ENCODE data around the gene C16orf78. TPM values are rescaled to one million over a fixed set of nuclear protein-coding genes. Genes with fewer than 3 reads are reported as not detected.

The C16orf78 gene
- total and polyA plus RNA-seq, 2 experiments from 2014 or later, result not detected

GRCh38 chr16:49338611-49339265, 34.9 kb upstream of the C16orf78 start:
- Histone ChIP-seq H3K9me2 (replicated peaks; ENCODE audit: insufficient read depth) (no peaks in the 10 kb centered on the region), H2AFZ (no peak overlapping the region), H3K9me3 (ENCODE audit: low read depth) (no peaks in the 10 kb centered on the region), H3K79me2 (no peaks in the 10 kb centered on the region), H3K4me3 (no peak overlapping the region), H3K36me3 (replicated peaks; ENCODE audit: insufficient read depth, low read depth) (no peaks in the 10 kb centered on the region), H3K27ac (no peak overlapping the region), H3K4me1 (ENCODE audit: insufficient read depth) (no peaks in the 10 kb centered on the region), H3K27me3 (peaks cover under 1% of the 10 kb centered on the region), H3K4me2 (no peak overlapping the region), H4K20me1 (ENCODE audit: insufficient read depth, poor library complexity, severe bottlenecking) (no peaks in the 10 kb centered on the region)
- 81% methylated on average over 10 of the region's 10 CpGs for WGBS (ENCODE audit: low lambda C conversion rate, missing lambda C conversion rate)
- no peak for DNase-seq (ENCODE audit: low spot score)
- TF ChIP-seq EZH2phosphoT487 (IDR thresholded peaks at IDR 0.05; ENCODE audit: low read depth, severe bottlenecking, unreplicated experiment), result no peak
- TF ChIP-seq CTCF (IDR thresholded peaks at IDR 0.05; ENCODE audit: poor library complexity), result no peak
- no peak for TF ChIP-seq EZH2 (IDR thresholded peaks at IDR 0.05; ENCODE audit: borderline replicate concordance)

- no peak overlapping the region for H3K27ac ChIP-seq
- H3K27me3 ChIP-seq, result peaks cover 9% of the 10 kb centered on the region
- 84% methylated on average over 9 of the region's 9 CpGs for WGBS (ENCODE audit: low lambda C conversion rate, missing lambda C conversion rate)
- H3K36me3 ChIP-seq (replicated peaks; ENCODE audit: insufficient read depth, low read depth), result no peaks in the 10 kb centered on the region
- no peaks in the 10 kb centered on the region for H3K9me3 ChIP-seq (ENCODE audit: low read depth)
- no peaks in the 10 kb centered on the region for H3K9me2 ChIP-seq (replicated peaks; ENCODE audit: insufficient read depth)
- H3K79me2 ChIP-seq, result no peaks in the 10 kb centered on the region
- H4K20me1 ChIP-seq (ENCODE audit: insufficient read depth, poor library complexity, severe bottlenecking), result no peaks in the 10 kb centered on the region
- H2AFZ ChIP-seq, result no peak overlapping the region
- H3K4me2 ChIP-seq, result no peak overlapping the region
- no peaks in the 10 kb centered on the region for H3K4me1 ChIP-seq (ENCODE audit: insufficient read depth)
- TF ChIP-seq EZH2 (IDR thresholded peaks at IDR 0.05; ENCODE audit: borderline replicate concordance) (no peak), EZH2phosphoT487 (IDR thresholded peaks at IDR 0.05; ENCODE audit: low read depth, severe bottlenecking, unreplicated experiment) (no peak), CTCF (IDR thresholded peaks at IDR 0.05; ENCODE audit: poor library complexity) (no peak)
- DNase-seq (ENCODE audit: low spot score), result no peak
- no peak overlapping the region for H3K4me3 ChIP-seq
Observed at GRCh38 chr16:49340466-49340865, 33.1 kb upstream of the C16orf78 start.

- no peak for DNase-seq (ENCODE audit: low spot score)
- H3K4me1 ChIP-seq (ENCODE audit: insufficient read depth), result no peaks in the 10 kb centered on the region
- H3K4me2 ChIP-seq, result no peak overlapping the region
- peaks cover 10% of the 10 kb centered on the region for H3K27me3 ChIP-seq
- H3K4me3 ChIP-seq, result no peak overlapping the region
- no peak for TF ChIP-seq EZH2phosphoT487 (IDR thresholded peaks at IDR 0.05; ENCODE audit: low read depth, severe bottlenecking, unreplicated experiment)
- TF ChIP-seq EZH2 (IDR thresholded peaks at IDR 0.05; ENCODE audit: borderline replicate concordance), result no peak
- TF ChIP-seq CTCF (IDR thresholded peaks at IDR 0.05; ENCODE audit: poor library complexity), result no peak
- H3K36me3 ChIP-seq (replicated peaks; ENCODE audit: insufficient read depth, low read depth), result no peaks in the 10 kb centered on the region
- no peak overlapping the region for H3K27ac ChIP-seq
- no peaks in the 10 kb centered on the region for H3K9me2 ChIP-seq (replicated peaks; ENCODE audit: insufficient read depth)
- no peak overlapping the region for H2AFZ ChIP-seq
- no peaks in the 10 kb centered on the region for H4K20me1 ChIP-seq (ENCODE audit: insufficient read depth, poor library complexity, severe bottlenecking)
- no peaks in the 10 kb centered on the region for H3K79me2 ChIP-seq
- WGBS (ENCODE audit: low lambda C conversion rate, missing lambda C conversion rate), result 80% methylated on average over 4 of the region's 4 CpGs
- H3K9me3 ChIP-seq (ENCODE audit: low read depth), result no peaks in the 10 kb centered on the region
Observed at GRCh38 chr16:49341706-49342105, 31.9 kb upstream of the C16orf78 start.
